Measurements from ENCODE around the gene MX2. TPM values are rescaled to one million over a fixed set of nuclear protein-coding genes. Genes with fewer than 3 reads are reported as not detected.

MX2 gene
- total RNA-seq, 4 donors from 2014 or later = 13.7 to 39.6 (median 16.3) TPM

DNA sequence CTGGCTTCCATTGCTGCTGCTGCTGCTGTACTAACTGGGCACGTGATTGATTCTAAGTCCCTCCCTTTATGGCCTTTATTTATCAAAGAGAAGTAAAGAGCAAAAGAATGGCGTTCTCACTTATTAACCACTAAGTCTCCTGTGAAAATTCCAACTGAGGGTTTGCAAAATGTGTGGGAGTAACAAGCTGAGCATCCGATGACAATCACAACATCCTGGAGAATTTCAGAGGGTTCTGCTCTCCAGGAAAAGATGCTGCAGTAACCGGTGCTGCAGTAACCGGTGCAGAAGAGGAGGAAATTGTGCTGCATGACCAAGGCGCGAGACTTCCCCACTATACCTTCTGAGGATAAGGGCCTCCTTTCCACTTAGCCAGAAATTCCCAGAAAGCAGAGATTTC, 12.7 kb upstream of the MX2 start:
- H3K9me3 ChIP-seq = no peaks in the 10 kb centered on the region
- no peak for TF ChIP-seq POLR2A (IDR thresholded peaks at IDR 0.05)
- TF ChIP-seq, protein P1, sequence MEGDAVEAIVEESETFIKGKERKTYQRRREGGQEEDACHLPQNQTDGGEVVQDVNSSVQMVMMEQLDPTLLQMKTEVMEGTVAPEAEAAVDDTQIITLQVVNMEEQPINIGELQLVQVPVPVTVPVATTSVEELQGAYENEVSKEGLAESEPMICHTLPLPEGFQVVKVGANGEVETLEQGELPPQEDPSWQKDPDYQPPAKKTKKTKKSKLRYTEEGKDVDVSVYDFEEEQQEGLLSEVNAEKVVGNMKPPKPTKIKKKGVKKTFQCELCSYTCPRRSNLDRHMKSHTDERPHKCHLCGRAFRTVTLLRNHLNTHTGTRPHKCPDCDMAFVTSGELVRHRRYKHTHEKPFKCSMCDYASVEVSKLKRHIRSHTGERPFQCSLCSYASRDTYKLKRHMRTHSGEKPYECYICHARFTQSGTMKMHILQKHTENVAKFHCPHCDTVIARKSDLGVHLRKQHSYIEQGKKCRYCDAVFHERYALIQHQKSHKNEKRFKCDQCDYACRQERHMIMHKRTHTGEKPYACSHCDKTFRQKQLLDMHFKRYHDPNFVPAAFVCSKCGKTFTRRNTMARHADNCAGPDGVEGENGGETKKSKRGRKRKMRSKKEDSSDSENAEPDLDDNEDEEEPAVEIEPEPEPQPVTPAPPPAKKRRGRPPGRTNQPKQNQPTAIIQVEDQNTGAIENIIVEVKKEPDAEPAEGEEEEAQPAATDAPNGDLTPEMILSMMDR (IDR thresholded peaks at IDR 0.05) = no peak

DNA sequence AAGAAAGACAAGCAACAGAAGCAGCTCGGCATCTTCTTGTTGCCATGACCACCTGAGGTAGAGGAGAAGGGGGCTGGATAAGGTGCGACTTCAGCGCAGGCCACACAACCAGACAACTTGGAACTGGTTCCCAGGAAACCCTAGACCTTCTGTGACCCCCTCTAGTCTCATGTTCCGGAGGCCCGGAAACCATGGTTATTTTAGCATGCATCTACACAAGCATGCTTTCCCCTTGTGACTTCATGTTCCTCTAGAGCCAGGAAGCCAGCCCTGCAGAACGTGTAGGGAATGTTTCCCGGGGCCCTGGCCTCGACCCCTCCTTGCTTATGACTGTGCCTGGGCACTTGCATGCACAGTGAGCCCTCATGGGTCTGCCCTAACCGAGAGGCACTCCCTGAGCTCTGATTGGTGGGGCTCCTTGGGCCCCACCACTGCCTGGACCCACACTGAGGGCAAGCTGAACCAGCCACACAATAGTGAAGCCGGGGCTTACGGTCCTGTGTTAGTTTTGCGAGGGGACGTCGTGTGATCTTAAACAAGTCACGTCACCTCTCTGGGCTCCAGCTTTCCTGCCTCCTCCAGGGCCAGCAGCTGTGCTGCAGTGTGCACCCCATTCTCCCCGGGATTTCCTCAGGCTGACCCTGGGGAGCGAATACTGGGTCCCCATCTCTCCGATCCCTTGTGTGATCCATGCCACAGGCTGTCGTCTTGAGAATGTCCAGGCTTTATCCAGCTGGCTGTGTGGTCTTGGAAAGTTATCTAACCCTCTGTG, 12.0 kb upstream of the MX2 start:
- TF ChIP-seq, protein P1 (IDR thresholded peaks at IDR 0.05) = no peak
- no peak for TF ChIP-seq POLR2A (IDR thresholded peaks at IDR 0.05)
- no peaks in the 10 kb centered on the region for H3K4me1 ChIP-seq
- no peaks in the 10 kb centered on the region for H3K27me3 ChIP-seq
- peaks cover 0 to 14% (median 0%) of the 10 kb centered on the region in 3 donors for H3K36me3 ChIP-seq
- no peak overlapping the region for H3K4me3 ChIP-seq
- no peaks in the 10 kb centered on the region for H3K9me3 ChIP-seq
- no peak for DNase-seq
- no peak overlapping the region for H3K27ac ChIP-seq

More for the DNA sequence above, 12.7 kb upstream of the MX2 start:
- H3K27ac ChIP-seq = no peak overlapping the region
- DNase-seq = no peak
- H3K27me3 ChIP-seq = no peaks in the 10 kb centered on the region
- H3K4me1 ChIP-seq = no peaks in the 10 kb centered on the region
- peaks cover 0 to 14% (median 0%) of the 10 kb centered on the region in 3 donors for H3K36me3 ChIP-seq
- H3K4me3 ChIP-seq = no peak overlapping the region

DNA sequence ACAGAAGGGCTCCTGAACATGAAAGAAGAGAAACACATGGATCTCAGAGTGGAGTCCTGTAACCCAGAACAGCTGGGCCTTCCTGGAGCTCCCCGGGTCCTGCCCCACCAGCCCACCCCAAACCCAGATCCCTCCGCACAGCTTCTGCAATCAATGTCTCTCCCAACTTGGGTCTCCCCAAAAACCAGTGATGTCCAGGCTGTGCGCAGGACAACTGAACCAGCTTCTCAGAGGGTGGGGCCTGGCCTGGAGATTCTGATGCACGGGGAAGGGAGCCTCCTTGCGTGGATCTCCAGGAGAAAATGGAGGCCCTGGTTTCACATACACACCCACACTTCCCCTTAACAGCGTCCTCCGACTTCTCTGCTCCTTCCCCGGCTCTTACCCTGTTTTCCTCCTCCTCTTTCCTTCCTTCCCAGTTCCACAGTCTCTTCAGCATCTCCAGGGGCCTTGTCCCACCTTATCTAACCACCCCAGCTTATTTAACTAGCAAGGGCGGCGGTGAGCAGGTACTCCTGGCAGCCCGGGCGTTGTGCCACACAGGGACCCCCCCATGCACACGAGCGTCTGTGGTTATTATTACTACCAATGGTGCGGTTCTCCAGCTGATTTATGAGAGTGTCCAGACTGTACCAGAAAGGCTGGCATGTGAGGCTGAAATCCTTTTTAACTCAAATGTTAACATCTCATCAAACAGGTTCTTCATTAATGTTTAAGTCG, 11.2 kb upstream of the MX2 start:
- no peaks in the 10 kb centered on the region for H3K27me3 ChIP-seq
- H3K36me3 ChIP-seq = peaks cover 0 to 14% (median 0%) of the 10 kb centered on the region in 3 donors
- H3K9me3 ChIP-seq = no peaks in the 10 kb centered on the region
- no peak for TF ChIP-seq POLR2A (IDR thresholded peaks at IDR 0.05)
- TF ChIP-seq, protein P1 (IDR thresholded peaks at IDR 0.05) = no peak
- DNase-seq = no peak
- H3K4me3 ChIP-seq = no peak overlapping the region
- no peak overlapping the region for H3K27ac ChIP-seq
- H3K4me1 ChIP-seq = no peaks in the 10 kb centered on the region

DNA sequence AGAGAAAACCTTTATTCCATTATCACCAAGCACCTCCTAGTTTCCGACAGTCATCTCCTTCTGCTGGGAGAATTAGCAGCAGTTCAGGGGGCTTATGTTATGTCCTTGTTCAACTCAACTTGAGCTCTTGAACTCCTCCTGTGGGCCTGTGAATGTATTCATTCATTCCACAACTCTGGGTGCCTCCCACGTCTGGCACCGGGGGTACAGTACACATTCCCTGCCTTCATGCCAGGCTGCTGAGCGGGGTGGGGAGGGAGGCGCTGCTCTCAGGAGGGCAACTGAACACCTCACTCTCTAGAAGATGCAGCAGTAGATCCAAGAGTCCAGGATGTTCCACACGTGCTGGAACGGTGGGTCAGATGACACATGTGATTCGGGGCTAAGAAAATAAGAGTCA, 4.3 kb upstream of the MX2 start:
- TF ChIP-seq, protein P1 (IDR thresholded peaks at IDR 0.05) = no peak
- Histone ChIP-seq H3K27me3 (no peaks in the 10 kb centered on the region), H3K4me3 (no peak overlapping the region), H3K27ac (no peak overlapping the region), H3K9me3 (no peaks in the 10 kb centered on the region), H3K4me1 (peaks cover 0 to 27% (median 0%) of the 10 kb centered on the region in 4 donors), H3K36me3 (no peaks in the 10 kb centered on the region)
- DNase-seq = peak in 1 of 3 donors; percentile 30

DNA sequence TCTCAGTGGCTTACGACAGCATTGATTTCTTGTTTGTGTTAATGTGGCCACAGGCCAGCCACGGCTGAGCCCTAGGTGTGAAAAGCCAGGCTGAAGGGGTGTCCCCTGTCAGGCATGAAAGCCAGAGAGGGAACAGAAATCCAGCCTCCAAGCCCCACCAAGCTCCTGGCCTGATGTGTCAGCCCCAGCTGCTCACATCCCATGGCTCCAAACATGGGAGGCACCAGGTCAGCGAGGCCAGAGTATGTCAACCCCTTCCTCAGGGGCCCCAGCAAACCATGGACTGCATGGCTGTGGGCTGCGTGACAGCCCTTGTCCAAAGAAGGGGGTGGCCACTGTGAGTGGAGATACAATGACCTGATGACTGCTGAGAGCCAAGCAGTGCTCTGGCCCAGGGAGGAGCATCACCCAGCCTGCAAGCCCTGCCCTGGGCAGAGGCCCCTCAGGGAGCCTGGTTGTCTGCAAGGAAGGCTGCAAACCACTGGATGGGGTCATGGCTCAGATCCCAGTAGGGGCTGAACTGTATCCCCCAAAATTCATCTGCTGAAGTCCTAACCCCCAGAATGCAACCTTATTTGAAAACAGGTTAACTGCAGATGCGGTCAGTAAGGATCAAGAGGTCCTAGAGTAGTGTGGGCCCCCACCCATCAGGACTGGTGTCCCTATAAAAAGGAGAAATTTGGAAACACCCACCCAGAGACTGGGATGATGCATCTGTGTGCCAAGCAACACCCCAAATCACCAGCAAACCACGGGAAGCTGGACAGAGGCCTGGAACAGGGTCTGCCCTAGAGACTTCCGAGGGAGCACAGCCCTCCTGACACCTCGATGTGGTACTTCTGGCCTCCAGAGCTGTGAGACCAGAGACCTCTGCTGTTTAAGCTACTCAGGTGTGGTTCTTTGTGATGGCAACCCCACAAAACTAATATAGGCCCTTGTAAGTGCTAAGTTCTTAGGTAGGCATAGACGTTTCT, 3.3 kb upstream of the MX2 start:
- Histone ChIP-seq H3K27ac (no peak overlapping the region), H3K4me3 (no peak overlapping the region), H3K9me3 (no peaks in the 10 kb centered on the region), H3K36me3 (no peaks in the 10 kb centered on the region), H3K4me1 (peaks cover 0 to 34% (median 2%) of the 10 kb centered on the region in 4 donors), H3K27me3 (no peaks in the 10 kb centered on the region)
- TF ChIP-seq, protein P1 (IDR thresholded peaks at IDR 0.05) = no peak
- TF ChIP-seq POLR2A (IDR thresholded peaks at IDR 0.05) = no peak
- DNase-seq = peak in 1 of 3 donors; percentile 40

All from Peyer's patch (tissue), 4 donors.